ENCODE data around the gene LSM12.
A peak's percentile ranks its signal among the peaks of the same experiment; 100 is the strongest.

The LSM12 gene

DNA sequence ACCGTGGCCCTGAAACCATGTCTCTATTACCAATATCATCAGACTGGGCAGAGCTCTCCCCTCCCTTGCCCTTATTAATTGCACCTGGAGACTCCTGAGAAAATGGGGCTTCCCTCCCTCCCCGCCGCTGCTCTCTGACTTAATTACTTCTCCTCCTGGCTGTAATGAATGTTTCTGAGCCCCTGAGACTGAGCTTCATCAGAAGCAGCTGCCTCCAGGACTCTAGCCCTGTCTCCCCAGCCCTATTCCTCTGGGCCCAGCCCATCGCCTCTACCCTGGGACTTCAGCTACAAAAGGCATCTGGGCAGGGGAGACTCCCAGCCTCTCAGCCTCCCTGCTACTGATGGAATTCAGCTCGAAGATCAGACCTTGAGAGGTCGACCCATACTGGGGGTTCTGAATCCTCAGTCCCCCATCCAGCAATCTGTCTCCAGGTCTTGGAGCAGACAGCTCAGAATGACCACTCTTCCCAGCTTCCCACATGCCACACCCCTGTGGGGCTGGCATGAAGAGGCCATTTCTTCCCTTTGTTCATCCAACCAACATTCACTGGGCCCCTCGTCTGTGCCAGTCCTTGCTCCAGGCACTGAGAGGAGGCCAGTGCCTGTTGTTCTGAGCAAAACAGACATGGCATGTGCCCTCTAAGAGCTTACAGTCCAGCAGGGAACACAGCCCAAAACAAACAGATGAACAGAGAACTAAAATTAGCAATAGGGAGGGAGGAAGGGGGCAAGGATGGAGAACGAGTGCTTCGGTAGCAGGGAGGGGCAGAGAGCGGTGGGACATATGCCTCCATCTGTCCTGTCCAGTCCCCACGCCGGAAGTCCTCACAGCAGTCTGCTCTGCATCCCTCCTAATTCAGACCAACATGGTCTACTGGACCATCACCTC is 79.1 kb downstream of the LSM12 start:
- Mint-ChIP-seq H3K4me1 (peaks cover 5% of the 10 kb centered on the region), H3K36me3 (ENCODE audit: low read depth) (no peaks in the 10 kb centered on the region), H3K27me3 (ENCODE audit: low read depth) (peaks cover 66% of the 10 kb centered on the region), H3K27ac (no peak overlapping the region), H3K4me3 (no peak overlapping the region), H3K9me3 (no peaks in the 10 kb centered on the region)
- TF ChIP-seq, protein P1, sequence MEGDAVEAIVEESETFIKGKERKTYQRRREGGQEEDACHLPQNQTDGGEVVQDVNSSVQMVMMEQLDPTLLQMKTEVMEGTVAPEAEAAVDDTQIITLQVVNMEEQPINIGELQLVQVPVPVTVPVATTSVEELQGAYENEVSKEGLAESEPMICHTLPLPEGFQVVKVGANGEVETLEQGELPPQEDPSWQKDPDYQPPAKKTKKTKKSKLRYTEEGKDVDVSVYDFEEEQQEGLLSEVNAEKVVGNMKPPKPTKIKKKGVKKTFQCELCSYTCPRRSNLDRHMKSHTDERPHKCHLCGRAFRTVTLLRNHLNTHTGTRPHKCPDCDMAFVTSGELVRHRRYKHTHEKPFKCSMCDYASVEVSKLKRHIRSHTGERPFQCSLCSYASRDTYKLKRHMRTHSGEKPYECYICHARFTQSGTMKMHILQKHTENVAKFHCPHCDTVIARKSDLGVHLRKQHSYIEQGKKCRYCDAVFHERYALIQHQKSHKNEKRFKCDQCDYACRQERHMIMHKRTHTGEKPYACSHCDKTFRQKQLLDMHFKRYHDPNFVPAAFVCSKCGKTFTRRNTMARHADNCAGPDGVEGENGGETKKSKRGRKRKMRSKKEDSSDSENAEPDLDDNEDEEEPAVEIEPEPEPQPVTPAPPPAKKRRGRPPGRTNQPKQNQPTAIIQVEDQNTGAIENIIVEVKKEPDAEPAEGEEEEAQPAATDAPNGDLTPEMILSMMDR (IDR thresholded peaks at IDR 0.05; ENCODE audit: unreplicated experiment in 3 of 3) = no peak

DNA sequence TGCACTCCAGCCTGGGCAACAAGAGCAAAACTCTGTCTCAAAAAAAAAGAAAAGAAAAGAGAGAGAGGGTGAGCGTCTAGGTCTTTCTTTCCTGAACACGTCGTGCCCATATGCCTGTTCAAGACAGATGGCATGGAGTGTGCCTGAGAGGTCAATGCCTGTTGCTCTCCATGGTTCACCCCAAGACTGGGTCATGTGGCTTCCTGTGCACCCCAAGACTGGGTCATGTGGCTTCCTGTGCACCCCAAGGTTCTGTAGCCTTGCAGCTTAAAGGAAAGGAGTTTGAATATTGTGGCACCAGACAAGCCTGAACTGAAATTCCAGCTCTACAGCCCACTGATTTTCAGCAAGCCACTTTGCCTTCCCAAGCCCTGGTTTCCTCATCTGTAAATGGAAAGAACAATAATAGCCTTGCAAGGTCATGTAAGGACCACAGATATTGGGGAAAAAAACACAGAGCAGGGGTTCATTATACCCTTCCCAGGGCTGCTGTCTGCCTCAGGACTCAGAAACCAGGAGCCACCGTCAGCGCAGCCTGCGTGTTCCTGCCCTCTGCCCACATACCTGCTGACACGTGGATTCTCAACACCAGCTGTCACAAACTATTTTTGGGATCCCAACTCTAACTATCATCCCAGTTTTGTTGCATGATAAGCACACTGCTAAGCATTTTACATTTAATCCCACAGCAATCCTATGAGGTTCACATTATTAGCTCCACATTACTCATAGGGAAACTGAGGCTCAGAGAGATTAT is 80.1 kb downstream of the LSM12 start:
- H3K27me3 Mint-ChIP-seq (ENCODE audit: low read depth) = peaks cover 75% of the 10 kb centered on the region
- no peaks in the 10 kb centered on the region for H3K9me3 Mint-ChIP-seq
- TF ChIP-seq, protein P1 (IDR thresholded peaks at IDR 0.05; ENCODE audit: unreplicated experiment in 3 of 3) = no peak
- H3K27ac Mint-ChIP-seq = no peak overlapping the region
- no peaks in the 10 kb centered on the region for H3K36me3 Mint-ChIP-seq (ENCODE audit: low read depth)
- H3K4me3 Mint-ChIP-seq = no peak overlapping the region
- peaks cover 5% of the 10 kb centered on the region for H3K4me1 Mint-ChIP-seq

- Mint-ChIP-seq H3K36me3 (ENCODE audit: low read depth) (no peaks in the 10 kb centered on the region), H3K27me3 (ENCODE audit: low read depth) (peaks cover 82% of the 10 kb centered on the region), H3K4me1 (peaks cover 5% of the 10 kb centered on the region), H3K4me3 (peak overlapping the region; percentile 70 to 77 (median 72)), H3K9me3 (no peaks in the 10 kb centered on the region), H3K27ac (no peak overlapping the region)
- TF ChIP-seq, protein P1 (IDR thresholded peaks at IDR 0.05; ENCODE audit: unreplicated experiment in 3 of 3) = no peak
Measured at GRCh38 chr17:43984521-43984920, 82.0 kb downstream of the LSM12 start.

All from nephron (organoid).